Fibroblast of skin of back (primary cell): ENCODE measurements around the gene SLC6A9.

Experiments used
- DNase-seq: peaks from one replicate; pipeline ENCODE4 v3.0.0-alpha.2; 2013

The SLC6A9 gene

DNA sequence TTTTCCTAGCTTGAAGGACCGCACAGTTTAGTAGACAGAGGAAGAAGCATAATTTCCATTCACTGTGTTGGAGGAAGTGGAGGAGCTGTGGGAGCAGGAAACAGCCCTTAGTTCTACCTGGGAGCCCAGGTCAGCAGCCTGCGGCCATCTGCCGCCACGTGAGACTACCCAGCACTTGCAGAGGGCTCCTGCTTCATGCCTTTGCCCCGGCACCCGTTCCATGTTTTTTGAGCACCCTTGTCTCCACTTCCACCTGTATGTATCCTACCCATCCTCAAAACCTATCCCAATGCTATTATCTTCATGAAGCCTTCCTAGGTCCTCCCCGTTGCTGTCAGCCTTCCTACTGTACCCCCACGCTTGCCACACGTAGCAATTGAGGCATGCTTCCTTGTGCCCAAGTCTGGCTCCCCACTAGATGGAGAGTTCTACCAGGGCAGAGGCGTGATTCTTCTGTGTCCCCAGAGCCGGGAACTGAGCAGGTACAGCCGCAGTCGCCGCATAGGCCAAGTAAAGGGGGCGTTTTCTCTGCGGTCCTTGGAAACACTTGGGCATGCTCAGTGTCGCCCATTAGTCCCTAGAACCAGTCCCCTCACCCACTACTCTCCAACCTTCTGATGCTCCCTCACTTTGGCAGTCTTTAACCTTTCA is 1.9 kb downstream of the SLC6A9 start:
- no peak for DNase-seq

DNA sequence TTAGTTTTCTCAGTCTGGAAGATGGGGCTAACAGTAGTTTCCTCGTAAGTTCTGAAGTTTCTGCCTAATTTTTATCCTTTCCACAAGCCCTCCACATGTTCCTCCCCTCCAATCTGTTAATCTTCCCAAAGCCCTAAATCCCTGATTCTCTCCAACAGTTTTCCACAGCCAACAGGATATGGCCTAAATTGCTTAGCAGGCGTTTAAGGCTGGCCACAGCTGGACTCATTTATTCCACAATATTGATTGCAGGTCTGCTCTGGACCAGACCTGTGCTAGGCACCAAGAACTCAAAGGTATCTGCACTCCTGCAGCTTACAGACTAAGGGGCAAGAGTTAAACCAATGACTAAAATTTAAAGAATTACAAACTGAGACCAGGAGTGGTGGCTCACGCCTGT is 3.9 kb downstream of the SLC6A9 start:
- DNase-seq: no peak

DNA sequence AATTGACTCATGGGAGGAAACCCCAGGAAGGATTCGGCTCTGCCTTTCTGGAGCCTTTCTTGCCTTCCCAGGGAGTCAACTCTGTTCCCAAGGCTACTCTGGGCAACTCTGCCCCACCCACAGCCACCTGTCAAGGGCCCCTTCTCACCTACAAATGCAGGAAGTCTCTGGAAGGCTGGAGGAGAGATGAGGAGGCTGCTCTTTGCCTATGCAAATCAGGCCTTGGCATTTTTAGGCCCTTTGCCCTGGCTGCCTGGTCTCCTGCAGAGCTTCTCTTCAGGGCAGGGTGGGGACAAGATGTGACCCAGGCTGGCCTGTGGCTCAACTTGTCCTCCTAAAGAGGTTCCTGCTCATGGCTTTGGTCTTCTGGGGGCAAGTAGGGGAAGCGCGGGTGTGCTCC is 5.4 kb downstream of the SLC6A9 start:
- no peak for DNase-seq

DNA sequence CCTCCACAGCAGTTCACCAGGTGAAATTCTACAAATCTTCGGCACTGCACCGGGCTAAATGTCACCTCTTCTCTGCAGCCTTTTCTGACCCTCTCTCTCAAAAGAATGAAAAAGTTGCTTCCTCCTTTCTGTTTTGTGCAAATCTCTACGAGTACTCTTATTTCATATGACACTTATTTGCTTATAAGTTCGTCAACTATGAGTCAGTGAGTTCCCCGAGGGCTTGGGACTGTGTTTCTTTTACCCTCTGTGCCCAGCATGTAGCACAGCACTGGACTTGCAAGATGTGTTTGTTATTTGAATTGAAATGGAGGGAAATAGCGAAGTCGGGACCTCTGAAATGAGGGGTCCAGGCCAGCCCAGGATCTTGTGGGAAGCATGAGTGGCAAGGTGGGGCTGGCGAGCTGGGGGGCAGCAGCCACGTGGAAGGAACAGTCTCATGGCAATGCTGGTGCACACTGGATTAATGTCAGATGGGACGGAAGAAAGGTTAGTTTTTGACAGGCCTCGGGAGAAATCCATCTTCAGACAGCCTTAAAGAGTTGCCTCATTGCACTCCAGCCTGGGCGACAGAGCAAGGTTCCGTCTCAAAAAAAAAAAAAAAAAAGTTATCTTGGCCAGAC is 6.2 kb downstream of the SLC6A9 start:
- DNase-seq: peak; percentile 39

DNA sequence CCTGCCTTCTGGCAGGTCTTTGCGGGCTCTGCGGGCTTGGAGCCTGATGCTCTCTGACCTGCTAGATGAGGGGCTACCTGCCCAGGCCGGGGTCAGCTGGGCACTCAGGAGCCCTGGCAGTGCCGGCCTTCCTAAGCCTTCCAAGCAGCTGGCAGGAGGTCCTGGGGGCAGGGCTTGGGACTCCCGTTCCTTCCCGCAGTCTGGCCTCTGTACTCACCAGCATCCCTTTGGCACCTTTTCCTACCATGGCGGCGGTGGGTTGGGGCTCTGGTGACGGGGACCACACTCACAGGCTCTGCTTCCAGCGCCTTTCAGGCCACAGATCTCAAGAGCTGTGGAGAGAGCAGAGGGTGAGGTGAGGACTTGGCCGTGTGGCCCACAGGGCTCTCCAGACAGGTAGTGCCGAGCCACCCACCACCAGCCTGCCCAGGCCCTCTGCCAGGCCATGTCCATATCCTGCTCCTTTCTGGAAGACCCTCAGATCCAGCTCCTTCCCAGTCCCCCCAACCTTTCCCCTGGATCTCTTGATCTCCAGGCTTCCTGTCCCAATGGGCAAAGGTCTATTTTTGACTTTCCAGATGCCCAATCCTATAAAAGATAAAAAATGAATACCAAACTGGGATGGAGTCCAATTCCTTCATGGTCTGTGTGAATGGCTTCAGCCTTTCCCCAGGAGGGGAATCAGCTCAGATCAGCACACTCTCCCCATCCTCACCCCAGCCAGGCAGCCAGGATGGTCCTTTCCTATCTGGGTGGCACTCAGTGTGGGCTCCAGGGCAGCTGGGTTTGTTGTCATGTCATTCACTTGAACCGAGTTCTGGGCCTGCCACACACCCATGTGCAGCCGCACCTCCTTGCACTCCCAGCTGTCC is 7.0 kb downstream of the SLC6A9 start:
- DNase-seq: no peak

DNA sequence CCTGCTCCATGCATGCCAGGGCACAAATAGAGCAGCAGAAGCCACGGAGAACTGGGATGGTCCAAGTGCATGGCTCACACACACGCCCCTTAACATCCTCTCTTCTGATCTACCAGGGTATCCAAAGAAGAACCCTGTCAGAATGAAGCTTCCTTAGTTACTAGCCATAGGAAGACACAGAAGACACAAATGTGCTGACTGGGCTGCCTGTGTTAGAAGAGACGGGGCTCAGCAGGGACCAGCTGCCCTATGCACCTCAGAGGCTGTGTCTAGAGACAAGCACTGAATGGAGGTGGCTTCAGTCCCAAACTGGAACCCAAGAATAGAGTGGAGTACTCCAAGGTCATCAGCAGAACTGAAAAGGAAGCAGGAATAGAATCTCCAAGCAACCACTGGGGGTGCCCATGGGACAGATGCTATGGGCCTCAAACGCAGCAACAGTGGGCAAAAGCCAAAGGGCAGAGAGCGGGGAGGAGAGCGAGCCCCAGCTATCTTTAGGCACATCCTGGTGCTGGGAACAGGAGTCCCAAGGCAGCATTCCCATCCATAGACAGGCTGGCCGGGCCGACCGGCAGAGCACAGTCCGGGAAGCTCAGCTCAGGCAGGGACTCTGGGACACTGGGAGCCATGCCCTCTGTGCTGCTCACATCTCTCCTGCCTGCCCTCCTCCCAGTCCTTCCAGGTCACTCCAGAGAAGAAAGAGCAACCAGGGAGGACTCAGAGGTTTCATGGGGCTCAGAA is 9.5 kb downstream of the SLC6A9 start:
- no peak for DNase-seq

DNA sequence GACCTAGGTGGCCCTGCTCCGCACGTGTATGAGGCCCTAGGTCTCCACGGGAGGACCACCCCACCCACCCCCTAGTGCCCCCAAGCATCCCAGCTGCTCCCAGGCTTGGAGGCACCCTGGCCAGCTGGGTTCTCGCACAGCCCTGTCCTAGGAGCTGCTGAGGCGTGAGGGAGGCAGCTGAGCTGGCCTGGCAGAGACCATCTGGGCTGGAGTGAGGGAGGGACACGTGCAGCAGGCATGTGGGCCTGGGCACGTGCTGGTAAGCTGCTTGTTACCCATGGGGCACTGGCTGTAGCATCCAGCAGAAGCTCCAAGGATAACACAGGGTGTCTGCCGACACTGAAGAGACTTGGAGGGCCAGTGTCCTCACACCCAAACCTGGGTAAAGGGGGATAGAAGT is 10.1 kb downstream of the SLC6A9 start:
- DNase-seq: no peak

DNA sequence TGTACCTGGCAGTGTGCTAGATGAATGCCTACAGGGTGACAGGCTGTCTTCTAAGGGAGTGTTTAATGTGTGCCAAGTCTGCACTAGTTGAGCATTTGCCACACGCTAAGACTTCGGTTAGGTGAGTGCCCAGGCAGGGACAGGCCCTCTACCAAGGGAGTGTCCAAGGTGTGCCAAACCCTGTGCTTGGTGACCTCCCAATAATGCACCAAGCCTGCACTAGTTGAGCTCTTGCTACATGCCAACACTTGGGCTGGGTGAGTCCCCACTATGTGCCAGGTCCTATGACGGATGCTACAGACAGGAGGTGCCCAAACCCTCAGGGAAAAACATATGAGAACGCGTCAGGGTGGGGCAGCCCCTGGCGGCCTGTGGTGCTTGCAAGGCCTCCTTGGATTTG is 10.8 kb downstream of the SLC6A9 start:
- no peak for DNase-seq

DNA sequence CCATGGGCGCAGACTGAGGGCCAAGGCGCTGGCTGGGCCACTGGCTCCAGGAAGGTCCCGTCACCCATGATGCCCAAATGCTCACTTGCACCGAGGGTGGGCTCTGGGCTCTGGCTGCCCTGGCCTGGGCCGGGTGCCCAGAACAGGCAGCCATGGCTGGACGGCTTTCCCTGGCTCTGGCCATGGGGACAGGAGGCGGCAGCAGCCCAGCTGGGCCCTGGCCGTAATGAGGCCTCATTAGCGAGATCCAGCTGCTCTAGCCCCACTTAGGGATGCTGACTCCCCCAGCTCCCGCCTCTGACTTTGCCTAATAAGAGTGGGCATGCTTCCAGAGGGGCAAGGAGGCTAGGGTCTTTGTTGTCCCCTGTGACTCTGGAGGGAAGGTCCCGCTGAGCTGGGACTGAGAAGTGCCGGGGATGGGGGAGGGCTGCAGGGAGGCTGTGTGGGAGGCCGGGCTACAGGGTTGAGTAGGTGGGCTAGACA is 11.8 kb downstream of the SLC6A9 start:
- DNase-seq: no peak

DNA sequence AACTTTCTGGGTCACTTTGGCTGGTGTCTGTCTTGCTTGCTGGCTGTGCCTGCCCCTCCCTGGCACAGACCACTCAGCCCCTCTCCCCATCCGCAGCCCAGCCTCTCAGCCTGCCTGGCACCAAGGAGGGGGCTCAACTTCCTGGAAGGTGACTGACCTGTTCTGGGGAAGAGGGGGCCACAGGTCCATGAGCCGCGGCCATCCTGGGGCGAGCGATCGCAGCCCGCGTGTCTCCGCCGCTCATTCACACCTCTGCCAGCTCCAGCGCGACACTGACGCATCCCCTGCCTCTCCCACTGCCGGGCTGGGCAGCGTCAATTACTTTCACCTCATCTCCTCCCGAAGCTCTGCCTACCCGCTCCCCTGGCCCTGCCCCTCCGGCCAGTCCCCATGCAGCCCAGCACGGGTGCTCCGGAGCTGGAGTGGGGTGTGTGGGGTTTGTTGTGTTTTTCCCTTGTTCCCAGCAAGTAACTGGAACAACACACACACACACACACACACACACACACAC is 14.3 kb downstream of the SLC6A9 start:
- no peak for DNase-seq

DNA sequence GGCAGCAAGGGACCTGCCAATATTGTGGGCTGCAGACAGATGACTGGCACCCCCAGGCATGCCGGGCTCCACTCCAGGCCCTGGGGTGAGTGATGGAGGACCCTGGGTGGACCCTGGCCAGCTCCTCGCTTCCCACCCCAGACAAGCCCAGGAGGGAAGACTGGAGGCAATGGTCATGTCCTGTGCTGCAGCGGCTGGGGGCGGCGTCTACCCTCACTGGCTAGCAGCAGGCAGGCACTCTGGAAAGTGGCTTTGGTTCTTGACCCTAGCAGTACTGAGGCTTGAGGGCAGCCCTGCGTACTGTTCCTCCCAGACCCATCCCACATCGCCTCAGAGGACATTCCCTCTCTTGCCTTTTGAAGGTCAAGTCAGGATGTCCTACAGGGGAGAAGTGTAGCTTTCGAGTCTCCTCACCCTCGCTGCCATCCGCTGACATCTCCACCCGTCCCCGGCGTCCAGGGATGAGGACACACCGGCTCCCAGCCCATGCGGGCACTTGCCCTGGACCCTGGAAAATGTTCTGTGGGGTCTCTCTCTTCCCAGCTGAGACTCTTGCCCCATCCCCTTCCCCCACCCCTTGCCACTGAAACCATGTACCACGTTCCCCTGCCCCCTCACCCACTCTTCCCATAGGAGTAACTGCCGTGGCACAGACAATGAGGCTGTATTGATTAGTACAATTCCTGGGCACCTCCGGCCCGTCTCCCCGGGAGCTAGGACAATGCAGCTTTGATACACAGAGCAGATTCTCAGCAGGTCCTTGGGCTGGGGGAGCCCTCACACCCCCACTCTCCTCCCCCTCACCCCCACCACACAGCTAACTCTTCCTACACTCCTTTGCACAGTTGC is 15.0 kb downstream of the SLC6A9 start:
- no peak for DNase-seq

DNA sequence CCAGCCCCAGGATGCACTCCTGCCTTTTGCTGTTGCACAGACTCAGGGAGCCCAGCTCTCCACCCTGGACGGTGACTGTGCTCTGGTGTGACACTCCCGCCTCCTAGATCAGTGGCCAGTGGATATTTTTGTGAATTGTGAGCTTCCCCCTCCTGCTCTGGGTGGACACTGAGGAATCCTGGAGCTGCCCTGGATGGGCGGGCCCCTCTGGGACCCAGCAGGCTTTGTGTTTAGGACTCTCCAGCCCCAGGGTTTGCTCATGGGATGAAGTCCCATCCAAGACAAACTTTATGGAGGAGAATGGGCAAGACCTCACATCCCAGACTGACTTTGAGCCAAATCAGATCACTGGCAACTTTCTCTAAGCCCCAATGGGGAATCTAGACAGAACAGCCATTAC is 16.1 kb downstream of the SLC6A9 start:
- DNase-seq: peak; percentile 18

DNA sequence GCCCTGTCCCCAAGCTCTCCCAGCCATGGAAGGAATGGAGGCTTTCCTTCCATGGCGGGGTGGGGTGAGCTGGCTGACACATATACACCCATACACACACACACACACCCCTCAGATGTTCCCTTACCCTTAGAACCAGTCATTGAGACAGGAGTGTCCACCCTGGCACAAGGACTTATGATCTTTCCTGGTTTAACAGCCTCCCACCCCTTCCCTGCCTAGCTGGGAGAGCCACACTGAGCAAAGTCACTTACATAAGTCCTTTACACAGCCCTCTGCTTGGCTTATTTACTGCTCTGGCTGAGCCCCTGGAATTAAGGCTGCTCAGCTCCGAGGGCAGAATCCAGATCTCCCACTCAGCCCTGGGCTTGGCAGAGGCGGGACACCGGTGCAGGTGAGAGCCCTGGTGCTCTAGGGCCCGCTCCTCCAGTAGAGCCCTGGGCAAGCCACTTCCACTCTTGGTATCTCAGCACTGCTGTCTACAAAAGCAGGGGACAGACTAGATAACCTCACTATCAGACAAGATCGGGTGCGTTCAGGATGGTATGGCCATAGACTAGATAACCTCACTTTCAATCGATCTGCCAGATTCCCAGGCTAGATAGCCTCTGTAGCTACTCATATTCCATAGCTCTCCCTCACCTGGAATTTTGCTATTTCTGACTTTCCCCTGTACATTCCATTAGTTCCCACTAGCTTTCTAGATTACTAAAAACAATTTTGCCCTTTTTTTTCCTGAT is 16.7 kb downstream of the SLC6A9 start:
- DNase-seq: no peak

DNA sequence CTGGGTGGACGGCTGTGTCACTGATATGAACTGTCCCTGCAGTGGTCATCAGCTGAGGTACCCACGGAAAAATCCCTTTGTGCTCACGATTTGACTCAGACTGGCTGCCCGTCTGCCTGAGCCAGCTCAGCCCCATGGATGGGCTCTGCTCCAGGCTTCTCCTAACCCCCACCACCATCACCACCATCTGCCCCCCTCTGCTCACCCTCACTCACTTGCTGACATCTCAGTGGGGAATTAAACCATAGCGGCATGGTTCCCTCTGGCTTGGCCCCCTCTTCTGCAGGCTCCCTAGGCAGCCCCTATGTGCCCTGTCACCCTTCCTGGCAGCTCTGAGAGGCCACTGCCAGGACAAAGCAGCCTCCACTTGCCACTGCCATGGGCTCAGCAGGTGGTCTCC is 17.3 kb downstream of the SLC6A9 start:
- no peak for DNase-seq

DNA sequence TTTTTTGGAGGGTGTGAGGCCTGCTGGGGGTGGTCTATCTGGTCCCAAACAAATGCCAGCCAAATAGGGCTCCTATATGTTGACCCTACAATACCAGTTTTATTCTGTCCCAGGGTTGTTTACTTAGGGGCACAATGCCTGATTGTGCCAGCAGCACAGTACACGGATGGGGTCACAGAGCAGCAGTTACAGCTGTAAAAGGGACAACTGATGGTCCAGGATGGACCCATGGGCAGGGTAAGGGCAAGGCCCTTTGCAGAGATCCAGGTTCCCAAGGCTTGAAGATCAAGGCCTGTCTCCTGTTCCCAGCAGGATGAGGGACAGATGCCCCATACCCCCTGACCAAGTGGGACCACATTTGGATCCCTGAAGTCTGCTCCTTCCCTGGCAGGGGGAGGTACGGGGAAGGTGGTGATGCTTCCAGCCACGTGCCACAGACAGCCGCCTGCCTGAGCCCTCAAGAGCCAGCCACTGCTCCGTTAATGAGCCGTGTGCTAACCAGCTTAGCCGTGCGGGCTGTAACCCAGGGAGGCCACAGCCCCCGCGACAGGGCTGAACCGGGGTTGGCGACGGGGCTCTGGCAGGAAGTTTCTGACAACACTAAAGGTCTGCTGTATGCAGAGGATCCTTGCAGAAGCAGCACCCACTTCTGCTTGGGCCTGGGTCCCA is 18.2 kb downstream of the SLC6A9 start:
- no peak for DNase-seq

DNA sequence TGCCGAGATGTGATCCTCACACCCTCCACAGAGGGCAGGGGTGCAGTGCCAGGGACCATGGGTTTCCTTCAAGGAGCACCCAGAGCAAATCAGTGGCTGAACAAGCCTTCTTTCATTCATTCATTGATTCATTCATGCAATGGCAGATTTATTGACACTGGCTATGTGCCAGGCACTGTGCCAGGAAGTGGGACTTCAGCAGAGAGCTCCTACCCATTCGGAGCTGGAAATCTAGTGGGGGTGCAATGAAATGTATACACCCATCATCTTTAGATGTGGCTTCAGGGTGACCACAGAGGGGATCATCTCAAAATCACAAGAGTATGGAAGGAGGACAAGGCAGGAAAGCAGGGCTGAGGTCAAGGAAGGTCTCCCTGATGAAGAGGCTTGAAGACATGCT is 18.9 kb downstream of the SLC6A9 start:
- DNase-seq: no peak

DNA sequence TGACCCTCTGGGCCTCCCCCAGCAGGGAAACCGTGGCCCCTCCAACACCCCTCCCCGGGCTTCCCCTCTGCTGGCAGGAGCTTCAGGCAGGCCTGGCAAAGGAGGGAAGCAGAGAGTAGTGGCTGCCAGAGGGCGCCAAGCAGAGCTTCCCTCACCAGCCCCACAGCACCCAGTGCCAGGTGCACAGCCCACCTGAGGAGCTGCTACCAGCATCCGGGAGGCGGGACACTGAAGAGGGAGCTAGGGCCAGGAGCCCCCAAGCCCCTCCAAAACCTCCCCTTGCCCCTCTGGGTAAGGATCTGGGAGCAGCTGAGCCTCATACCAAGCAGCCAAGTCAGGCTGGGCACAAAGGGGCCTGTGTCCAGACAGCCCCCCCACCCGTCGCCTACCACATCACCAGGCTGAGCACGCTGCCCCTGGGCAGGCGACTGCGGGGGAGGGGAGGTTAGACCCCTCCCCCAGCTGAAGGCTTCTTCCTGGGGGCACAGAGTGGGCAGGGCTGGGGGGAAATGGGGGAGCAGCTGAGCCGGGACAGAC is 20.3 kb downstream of the SLC6A9 start:
- DNase-seq: no peak

DNA sequence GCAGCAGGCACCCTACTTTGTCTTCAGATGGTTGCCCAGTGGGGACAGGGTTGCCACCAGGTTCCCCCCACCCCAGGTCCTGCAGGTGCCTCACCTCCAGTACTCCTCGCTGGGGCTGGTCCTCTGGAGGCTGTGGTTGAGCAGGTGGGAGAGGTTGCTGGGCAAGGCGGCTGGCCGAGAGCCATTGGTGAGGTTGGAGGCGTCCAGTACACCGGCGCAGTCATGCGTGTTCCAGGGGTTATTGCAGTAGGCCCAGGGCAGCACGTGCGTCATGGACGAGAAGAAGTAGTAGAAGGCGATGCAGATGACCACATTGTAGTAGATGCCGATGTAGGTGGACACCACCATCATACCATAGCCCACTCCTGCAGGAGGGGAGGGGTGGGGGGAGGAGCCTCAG is 23.0 kb downstream of the SLC6A9 start:
- DNase-seq: no peak

DNA sequence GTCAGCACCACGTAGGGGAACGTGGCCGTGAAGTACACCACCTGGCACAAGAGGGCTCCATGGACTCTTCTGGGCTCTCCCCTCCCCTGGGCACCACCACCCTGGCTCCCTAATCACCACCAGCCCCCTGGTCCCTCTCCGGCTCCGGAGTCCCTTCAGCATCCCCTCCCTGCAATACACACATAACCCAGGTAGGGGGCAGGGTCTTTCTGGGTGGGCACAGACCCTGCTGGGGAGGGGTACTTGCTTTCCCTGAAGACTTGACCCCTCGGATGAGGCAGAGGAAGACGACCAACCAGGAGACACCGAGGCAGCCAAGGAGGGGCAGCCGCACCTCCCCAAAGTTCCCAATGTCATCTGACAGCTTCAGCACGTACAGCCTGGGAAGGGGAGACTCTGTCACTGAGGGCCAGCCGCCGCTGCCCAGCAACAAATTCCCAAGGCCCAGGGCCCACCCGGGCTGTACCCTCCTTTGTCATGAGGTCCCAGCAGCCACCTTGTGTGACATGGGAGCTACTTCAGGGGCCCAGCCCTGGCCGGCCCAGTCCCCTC is 28.6 kb downstream of the SLC6A9 start:
- no peak for DNase-seq

DNA sequence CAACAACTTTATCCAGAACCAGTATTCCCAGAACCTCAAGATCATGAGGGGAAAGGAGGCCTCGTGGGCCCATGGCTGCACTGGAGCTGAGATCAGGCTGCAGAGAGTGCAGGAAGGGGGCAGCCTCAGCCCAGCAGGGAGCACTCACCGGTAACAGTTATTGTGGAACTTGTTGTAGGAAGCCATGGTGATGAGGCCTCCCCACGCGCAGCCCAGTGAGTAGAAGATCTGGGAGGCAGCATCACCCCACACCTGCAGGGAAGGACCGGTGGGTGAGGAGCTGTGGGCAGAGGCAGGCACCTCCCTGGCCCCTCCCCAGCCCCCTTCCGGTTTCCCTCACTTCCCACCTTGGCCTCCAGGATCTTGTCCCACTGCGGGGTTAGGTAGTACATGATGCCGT is 29.1 kb downstream of the SLC6A9 start:
- DNase-seq: no peak
